Thoracic aorta (tissue), 2 donors: ENCODE results near the gene SKIC3. TPM values are rescaled to one million over a fixed set of nuclear protein-coding genes. Genes with fewer than 3 reads are reported as not detected.

Experiments used
- ATAC-seq: fragments of 150-250 bp; one replicate; pipeline ENCODE4 v1.8.0; 2017; ENCODE audit warnings: low read depth; ENCODE audit not compliant: insufficient number of reproducible peaks, low FRiP score
- DNase-seq: peaks from one replicate; pipeline ENCODE4 v3.0.0-alpha.2; 2020; ENCODE audit warnings: low spot score
- H3K27ac ChIP-seq, 2 donors: fragments of 200-600 bp; sonication (generic); 1 replicate in 1 of 2; 2 replicates in 1 of 2; pipeline ENCODE4 v1.5.1; 2016; ENCODE audit warnings: mild to moderate bottlenecking in 2 of 2, moderate library complexity in 2 of 2
- H3K27me3 ChIP-seq: fragments of 200-600 bp; sonication (generic); replicated peaks from 2 replicates; pipeline ENCODE4 v1.6.0; 2016; ENCODE audit warnings: mild to moderate bottlenecking; ENCODE audit not compliant: insufficient read depth
- H3K36me3 ChIP-seq: fragments of 200-600 bp; sonication (generic); one replicate; pipeline ENCODE4 v1.5.1; 2016
- H3K4me1 ChIP-seq, 2 donors: fragments of 200-600 bp; sonication (generic); 1 replicate in 1 of 2; 2 replicates in 1 of 2; pipeline versions ENCODE4 v1.5.1 to v1.6.0; 2016; ENCODE audit warnings: low read depth in 2 of 2, mild to moderate bottlenecking in 1 of 2; ENCODE audit not compliant: control insufficient read depth in 1 of 2
- H3K4me3 ChIP-seq: fragments of 200-600 bp; sonication (generic); 2 replicates; pipeline ENCODE4 v1.5.1; 2016; ENCODE audit warnings: mild to moderate bottlenecking
- H3K9me3 ChIP-seq: fragments of 200-600 bp; sonication (generic); 2 replicates; pipeline ENCODE4 v1.5.1; 2016
- CTCF ChIP-seq: fragments of 200-600 bp; sonication (generic); IDR thresholded peaks from one replicate; pipeline ENCODE4 v1.5.1; 2019; ENCODE audit warnings: antibody characterized with exemption
- total RNA-seq, 2 donors: library from RNA; depleted of rRNA; stranded (reverse); fragments of >200 nt; gene quantifications; one replicate each; pipeline versions ENCODE4 v1.1.0 to v1.2.3, GENCODE V29; 2016

SKIC3 gene
- total RNA-seq, 2 donors from 2014 or later: 53.2 to 78.0 TPM

GRCh38 chr5:95518417-95518816, 36.4 kb downstream of the SKIC3 start:
- ATAC-seq: no peak
- H3K27ac ChIP-seq: no peak overlapping the region
- no peak for DNase-seq
- TF ChIP-seq CTCF: no peak
- H3K27me3 ChIP-seq: no peaks in the 10 kb centered on the region
- H3K4me1 ChIP-seq: no peaks in the 10 kb centered on the region
- H3K9me3 ChIP-seq: no peaks in the 10 kb centered on the region
- H3K4me3 ChIP-seq: no peak overlapping the region
- H3K36me3 ChIP-seq: peaks cover 31% of the 10 kb centered on the region

- H3K9me3 ChIP-seq: no peaks in the 10 kb centered on the region
- H3K4me3 ChIP-seq: no peak overlapping the region
- peaks cover 43% of the 10 kb centered on the region for H3K36me3 ChIP-seq
- no peaks in the 10 kb centered on the region for H3K27me3 ChIP-seq
- no peaks in the 10 kb centered on the region for H3K4me1 ChIP-seq
- H3K27ac ChIP-seq: no peak overlapping the region
- ATAC-seq (no peak), DNase-seq (no peak)
- TF ChIP-seq CTCF: no peak
Measured at GRCh38 chr5:95511606-95512005, 43.2 kb downstream of the SKIC3 start.

- Histone ChIP-seq H3K9me3 (no peaks in the 10 kb centered on the region), H3K27ac (no peak overlapping the region), H3K27me3 (no peaks in the 10 kb centered on the region), H3K4me3 (no peak overlapping the region), H3K36me3 (peaks cover 42% of the 10 kb centered on the region), H3K4me1 (no peaks in the 10 kb centered on the region)
- DNase-seq (no peak), ATAC-seq (no peak)
- TF ChIP-seq CTCF: no peak
Measured at GRCh38 chr5:95508550-95508949, 46.2 kb downstream of the SKIC3 start.

Other genes starting within 250 kb of the SKIC3 start
- gene FAM81B, start 163.6 kb downstream of the SKIC3 start, total RNA-seq: not detected
- 1 to 10 TPM; 5.1 to 8.5 TPM for gene ARSK, start 124 bp upstream of the SKIC3 start, total RNA-seq
- 1 to 10 TPM in 1 of 2 donors, not detected in 1; 1.1 TPM for gene GPR150, start 65.1 kb upstream of the SKIC3 start, total RNA-seq
- gene RFESD, start 91.8 kb upstream of the SKIC3 start, total RNA-seq: 10 to 100 TPM in 1 of 2 donors, under 1 TPM in 1; 0.85 to 11.1 TPM
- gene SPATA9, start 128.0 kb upstream of the SKIC3 start, total RNA-seq: under 1 TPM in 1 of 2 donors, not detected in 1; 0.35 TPM
- 10 to 100 TPM; 34.1 to 71.2 TPM for gene RHOBTB3, start 176.4 kb upstream of the SKIC3 start, total RNA-seq